GM04503 (cell line): ENCODE data around the gene PITPNM2.
A peak's percentile ranks its signal among the peaks of the same experiment; 100 is the strongest.

Experiments used
- DNase-seq: peaks from one replicate; pipeline ENCODE4 v3.0.0-alpha.2; 2012; ENCODE audit warnings: low read depth

The PITPNM2 gene

GRCh38 chr12:123143736-123144461 lies 7.0 kb downstream of the PITPNM2 start:
- no peak for DNase-seq

DNA sequence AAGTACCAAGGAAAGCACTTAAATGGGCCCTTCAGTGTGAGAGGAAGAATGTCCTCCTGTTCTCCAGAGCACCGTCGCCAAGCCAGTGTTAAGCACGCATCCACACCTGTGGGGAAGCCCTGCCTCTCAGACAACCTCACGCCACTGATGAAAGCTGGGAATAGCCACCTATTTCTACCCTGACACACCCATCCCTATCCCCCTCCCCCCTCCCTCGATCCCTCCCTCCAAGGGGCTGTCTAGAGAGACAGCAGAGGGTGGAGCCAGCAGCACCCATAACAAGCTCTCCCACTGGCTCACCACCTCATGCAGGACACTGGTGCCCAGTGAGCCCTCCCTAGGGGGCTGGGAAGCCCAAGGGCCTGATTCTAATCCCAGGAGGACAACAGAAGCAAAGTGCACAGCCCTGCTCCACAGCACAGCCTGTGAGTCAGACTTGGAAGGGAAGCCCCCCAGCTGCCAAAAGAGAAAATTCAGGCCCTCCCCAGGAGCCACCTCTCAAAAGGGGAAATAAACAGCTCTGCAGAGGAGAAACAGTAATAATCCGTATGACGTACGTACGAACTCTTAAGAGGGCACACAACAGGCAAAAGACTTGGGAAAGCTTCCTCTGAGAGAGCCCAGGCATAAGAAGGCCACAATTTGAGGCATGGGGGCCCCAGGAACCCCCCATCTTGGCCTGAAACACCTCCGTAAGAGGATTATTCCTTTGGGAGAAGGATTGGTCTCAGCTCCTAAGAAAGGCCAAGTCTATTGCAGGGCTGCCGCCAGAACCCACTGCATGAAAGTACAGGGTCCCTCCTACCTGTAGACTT lies 7.8 kb downstream of the PITPNM2 start:
- no peak for DNase-seq

DNA sequence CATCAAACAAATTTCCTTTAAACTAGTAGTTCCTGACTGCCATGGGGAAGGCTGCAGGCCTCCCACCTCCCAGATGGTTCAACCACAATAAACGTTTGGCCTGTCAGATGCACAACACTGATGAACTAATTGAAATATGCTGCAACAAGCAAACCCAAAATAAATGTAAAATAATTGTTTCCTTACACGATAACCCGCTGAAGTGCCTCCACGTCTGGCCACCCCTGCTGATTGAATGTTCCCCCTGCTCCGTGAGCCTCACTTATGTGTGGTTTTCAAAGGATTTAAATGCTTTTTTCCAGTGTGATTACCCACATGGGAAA lies 8.4 kb downstream of the PITPNM2 start:
- no peak for DNase-seq

- DNase-seq = peak; percentile 53
Observed at GRCh38 chr12:123141615-123142517, 9.0 kb downstream of the PITPNM2 start.

DNA sequence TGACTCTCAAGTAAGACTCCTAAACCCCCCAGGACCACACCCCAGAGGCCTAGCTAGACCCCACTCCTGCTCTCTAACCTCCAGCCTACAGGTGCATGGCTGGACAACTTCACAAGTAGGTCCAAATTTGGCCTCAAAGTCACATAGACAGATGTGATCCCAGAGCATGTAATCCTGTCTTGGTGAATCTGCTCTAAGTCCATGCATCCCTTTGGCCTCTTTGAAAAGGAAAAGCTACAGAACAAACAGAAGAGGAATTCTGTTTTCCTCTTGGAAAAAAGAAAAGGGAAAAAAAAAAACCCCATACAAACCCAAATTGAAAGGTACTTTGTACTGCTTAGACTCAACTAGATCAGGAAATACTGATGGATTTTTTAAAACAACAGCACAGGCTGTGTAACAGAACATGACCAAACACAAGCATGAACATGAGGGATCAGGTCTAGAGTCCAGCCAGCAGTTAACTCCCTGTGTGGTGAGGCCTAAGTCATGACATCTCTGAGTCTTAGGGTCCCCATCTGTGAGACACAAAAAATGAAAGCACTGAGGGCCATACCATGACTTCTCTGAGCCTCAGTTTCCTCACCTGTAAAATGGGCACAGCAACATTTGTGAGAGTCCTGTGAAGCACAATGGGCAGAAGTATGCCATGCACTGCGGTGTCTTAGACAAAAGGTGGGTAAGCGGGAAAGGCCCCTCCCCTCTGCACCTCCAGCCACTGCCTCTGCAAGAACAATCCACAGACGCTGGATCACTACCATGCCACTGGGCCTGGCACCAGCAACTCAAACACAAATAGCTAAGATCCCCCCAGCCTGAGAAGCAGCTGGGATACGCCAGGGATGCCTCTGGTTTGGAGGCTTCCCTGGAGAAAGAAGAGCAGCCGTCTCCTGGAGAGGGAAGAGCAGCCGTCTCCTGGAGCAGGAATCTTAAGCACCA lies 9.9 kb downstream of the PITPNM2 start:
- DNase-seq = no peak

DNA sequence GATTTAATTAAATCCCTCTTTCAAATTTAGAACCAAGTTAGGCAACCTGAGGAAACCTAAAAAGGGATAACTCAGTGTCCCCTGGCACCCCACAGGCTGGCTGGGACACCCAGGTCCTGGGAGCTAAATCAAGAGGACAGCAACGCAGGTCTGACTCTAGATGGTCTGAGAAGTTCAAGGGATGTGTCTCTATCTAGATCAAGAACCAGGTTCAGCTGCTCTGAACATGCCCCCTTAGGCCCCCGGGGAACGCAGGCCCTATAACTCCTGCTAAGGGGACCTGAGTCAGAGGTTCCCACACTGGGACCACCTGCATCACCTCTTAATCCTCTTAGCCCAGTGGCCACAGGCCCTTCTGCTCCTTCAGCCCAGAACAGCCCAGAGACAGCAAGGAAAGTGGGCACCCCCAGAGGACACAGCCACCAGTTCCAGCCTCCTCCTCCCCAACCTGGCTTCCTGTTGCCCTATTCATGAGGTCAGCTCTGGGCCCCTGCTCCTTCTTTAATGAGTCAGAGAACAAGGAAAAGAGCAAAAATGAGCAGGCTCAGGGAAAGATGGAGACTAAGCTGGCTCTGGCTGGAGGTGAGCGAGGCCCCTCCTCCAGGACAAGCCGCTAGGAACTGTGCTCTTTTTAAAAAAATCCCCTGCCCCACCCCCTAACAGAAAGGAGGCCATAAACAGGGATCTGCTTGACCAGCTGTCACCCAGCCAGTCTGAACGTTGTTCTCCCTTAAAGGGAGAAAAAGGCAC lies 10.8 kb downstream of the PITPNM2 start:
- no peak for DNase-seq

DNA sequence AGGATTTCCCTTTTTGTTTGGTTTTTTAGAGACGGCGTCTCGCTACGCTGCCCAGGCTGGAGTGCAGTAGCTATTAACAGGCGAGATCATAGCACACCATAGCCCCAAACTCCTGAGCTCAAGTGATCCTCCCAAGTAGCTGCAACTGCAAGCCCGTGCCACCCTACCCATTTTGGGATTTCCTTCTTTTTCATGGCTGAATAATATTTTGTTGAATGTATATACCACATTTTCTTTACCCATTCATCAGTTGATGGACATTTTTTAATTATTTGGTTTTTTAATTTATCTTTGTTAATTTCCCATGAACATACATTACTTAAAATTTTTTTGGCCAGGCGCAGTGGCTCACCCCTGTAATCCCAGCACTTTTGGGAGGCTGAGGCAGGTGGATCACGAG lies 15.2 kb downstream of the PITPNM2 start:
- DNase-seq = no peak

- DNase-seq = no peak
Observed at GRCh38 chr12:123134826-123135225, 16.1 kb downstream of the PITPNM2 start.

DNA sequence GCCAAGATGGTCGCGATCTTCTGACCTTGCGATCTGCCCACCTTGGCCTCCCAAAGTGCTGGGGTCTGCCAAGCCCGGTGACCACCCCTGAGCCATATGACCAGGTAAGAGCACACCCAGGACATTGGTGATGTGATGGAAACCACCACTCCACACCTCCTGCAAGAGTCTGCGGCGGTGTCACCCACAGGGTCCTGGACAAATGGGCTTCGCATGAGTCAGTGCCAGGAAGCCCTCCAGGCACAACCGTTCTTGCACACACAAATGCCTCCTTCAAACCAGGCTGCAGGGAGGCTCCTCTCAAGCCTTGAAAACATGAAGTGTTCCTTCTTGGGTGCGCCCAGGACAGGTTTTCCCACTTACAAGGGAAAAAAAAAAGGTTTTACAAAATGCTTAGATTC lies 16.6 kb downstream of the PITPNM2 start:
- DNase-seq = no peak

DNA sequence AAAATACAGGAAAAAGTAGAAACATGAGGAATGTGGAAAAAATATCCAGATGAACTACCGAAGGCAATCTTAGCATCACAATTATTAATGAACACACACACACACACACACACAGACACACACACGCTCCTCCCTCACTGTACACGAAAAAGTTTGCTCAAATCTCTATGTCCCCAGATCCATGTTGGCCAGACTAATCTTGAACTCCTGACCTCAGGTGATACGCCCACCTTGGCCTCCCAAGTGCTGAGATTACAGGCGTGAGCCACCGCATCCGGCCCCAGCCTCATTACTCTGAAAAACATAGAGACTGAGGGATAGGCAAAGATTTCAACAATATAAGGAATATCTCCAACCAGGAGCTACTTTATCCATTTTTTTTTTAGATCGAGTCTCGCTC lies 17.2 kb downstream of the PITPNM2 start:
- DNase-seq = no peak

DNA sequence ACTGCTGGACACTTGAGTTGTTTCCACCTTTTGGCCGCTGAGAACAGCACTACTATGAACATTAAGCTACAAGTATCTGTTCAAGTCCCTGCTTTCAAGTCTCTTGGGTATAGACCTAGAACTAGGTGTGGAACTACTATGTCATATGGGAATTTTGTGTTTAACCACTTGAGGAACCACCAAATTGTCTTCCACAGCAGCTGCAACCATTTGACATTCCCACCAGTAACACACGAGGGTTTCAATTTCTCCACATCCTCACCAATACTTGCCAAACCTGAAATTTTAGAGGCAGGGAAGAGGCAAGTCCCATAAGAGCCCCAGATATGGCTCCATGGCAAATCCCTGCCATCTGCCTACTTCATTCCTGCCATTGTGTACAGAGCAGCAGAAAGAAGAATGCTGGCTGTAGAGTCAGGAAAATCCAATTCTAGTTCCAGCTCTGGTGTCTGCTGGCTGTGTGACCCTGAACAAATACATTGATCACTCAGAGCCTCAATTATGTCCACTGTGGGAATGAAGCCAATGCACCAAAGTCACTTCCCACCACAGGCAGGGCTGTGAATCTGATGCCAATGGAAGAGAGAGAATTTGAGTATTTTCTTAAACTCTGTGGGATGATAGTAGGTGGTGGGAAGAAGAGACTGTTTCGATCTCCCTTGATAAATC lies 17.8 kb downstream of the PITPNM2 start:
- DNase-seq = no peak

GRCh38 chr12:123131879-123132402 lies 18.9 kb downstream of the PITPNM2 start:
- no peak for DNase-seq

DNA sequence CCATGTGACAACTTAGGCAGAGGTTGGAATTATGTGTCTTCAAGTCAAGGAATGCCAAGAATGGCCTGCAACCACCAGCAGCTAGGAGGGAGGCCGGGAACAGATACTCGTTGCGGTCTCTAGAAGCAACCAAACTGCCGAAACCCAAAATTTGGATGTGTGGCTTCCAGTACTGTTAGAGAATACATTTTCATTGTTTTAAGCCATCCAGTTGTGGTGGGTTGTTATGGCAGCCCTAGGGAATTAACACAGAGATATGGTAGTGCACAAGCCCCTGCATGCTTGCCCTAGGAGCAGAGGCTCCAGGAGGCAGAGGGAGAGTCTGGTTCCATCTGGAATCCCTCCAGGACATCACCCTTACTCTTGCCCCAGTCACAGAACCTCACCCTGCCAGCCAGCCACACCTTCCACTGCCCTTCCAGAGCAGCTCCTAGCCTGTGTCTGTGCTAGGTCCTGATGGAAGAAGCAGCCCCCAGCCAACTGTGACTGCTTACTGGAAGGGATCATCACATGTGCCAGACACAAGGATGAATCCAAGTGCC lies 19.5 kb downstream of the PITPNM2 start:
- no peak for DNase-seq

GRCh38 chr12:123129621-123130020 lies 21.3 kb downstream of the PITPNM2 start:
- DNase-seq = no peak

DNA sequence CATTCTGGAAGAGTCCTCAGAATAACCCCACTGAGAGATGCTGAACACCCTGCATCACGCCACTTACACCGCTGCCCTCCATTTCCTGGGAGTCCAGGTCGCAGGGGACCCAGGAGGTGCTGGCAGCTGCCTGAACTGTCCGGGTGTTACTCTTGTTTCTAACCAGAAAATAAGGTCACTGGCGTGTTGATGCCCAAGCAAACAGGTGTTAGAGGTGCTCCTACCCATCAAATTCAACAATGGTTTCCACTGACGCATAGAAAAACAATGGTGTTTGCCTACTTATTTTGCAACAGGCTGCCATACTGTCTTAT lies 23.8 kb downstream of the PITPNM2 start:
- DNase-seq = no peak

- DNase-seq = peak; percentile 94
Observed at GRCh38 chr12:123126294-123127181, 24.4 kb downstream of the PITPNM2 start.

DNA sequence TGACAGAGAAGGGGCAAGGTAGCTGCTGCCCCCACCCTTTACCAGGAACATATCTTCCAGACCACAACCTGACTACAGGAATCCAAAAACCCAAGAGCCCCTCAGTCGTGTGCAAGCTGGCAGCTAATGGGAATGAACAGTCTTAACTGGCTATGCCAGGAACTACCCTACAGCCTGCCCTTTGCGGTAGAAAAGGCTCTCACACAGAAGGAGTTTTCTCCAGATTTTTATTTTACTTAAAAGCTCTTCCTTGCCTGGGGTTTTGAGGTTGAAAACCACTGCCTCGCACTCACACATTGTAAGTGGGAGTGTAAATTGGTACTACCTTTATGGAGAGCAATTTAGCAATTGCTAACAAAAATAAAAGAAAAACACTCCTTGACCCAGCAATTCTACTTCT lies 28.3 kb downstream of the PITPNM2 start:
- DNase-seq = no peak

GRCh38 chr12:123121670-123122069 lies 29.2 kb downstream of the PITPNM2 start:
- DNase-seq = no peak
